Measurements from ENCODE around the gene RBM43. TPM values are rescaled to one million over a fixed set of nuclear protein-coding genes. Genes with fewer than 3 reads are reported as not detected.
A peak's percentile ranks its signal among the peaks of the same experiment; 100 is the strongest.

The RBM43 gene
- total and polyA plus RNA-seq, 10 donors, result 5.2 to 20.3 (median 8.6) TPM

DNA sequence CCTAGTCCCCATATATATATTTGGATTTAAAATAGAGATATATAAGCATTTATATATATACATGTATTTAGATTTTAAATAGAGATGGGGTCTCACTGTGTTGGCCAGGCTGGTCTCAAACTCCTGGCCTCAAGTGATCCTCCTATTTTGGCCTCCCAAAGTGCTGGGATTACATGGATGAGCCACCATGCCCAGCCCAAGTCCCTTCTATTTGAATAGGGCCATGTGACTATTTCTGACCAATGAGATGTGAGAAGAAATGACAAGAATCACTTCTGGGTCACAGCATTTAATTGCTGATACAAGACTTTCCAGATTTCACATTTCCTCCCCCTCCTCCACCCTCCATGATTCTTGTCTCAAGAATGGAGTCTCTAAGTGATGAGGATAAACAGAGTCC, 6.4 kb upstream of the RBM43 start:
- TF ChIP-seq POLR2AphosphoS5 (IDR thresholded peaks at IDR 0.05), result peak in 1 of 3 donors; percentile 4
- TF ChIP-seq, protein P1, sequence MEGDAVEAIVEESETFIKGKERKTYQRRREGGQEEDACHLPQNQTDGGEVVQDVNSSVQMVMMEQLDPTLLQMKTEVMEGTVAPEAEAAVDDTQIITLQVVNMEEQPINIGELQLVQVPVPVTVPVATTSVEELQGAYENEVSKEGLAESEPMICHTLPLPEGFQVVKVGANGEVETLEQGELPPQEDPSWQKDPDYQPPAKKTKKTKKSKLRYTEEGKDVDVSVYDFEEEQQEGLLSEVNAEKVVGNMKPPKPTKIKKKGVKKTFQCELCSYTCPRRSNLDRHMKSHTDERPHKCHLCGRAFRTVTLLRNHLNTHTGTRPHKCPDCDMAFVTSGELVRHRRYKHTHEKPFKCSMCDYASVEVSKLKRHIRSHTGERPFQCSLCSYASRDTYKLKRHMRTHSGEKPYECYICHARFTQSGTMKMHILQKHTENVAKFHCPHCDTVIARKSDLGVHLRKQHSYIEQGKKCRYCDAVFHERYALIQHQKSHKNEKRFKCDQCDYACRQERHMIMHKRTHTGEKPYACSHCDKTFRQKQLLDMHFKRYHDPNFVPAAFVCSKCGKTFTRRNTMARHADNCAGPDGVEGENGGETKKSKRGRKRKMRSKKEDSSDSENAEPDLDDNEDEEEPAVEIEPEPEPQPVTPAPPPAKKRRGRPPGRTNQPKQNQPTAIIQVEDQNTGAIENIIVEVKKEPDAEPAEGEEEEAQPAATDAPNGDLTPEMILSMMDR (IDR thresholded peaks at IDR 0.05 in 8 of 11, conservative IDR thresholded peaks at IDR 0.05 in 3 of 11), result no peak
- no peaks in the 10 kb centered on the region for H3K9me3 ChIP-seq
- intact Hi-C loops (cut with DNase I; ENCODE audit: low total_unique reads), result no loop called here
- H3K36me3 ChIP-seq, result peaks cover 0 to 47% (median 33%) of the 10 kb centered on the region in 6 donors
- no peaks in the 10 kb centered on the region for H3K27me3 ChIP-seq (replicated peaks in 1 of 7)
- DNase-seq, result no peak
- no peaks in the 10 kb centered on the region for H3K4me1 ChIP-seq
- H3K4me3 ChIP-seq, result no peak overlapping the region
- H3K27ac ChIP-seq, result no peak overlapping the region

GRCh38 chr2:151267537-151267936, 5.9 kb upstream of the RBM43 start:
- H3K27me3 ChIP-seq (replicated peaks in 1 of 7), result no peaks in the 10 kb centered on the region
- H3K27ac ChIP-seq, result no peak overlapping the region
- 98 to 99% (median 98%) methylated on average over 5 of the region's 5 CpGs for WGBS, 5 donors
- intact Hi-C loops (cut with DNase I; ENCODE audit: low total_unique reads), result no loop called here
- peaks cover 0 to 5% (median under 1%) of the 10 kb centered on the region in 6 donors for H3K4me1 ChIP-seq
- H3K9me3 ChIP-seq, result no peaks in the 10 kb centered on the region
- TF ChIP-seq POLR2AphosphoS5 (IDR thresholded peaks at IDR 0.05) (no peak), POLR2A (IDR thresholded peaks at IDR 0.05) (no peak)
- TF ChIP-seq, protein P1 (IDR thresholded peaks at IDR 0.05 in 8 of 11, conservative IDR thresholded peaks at IDR 0.05 in 3 of 11), result no peak
- no peak for DNase-seq
- no peak overlapping the region for H3K4me3 ChIP-seq
- peaks cover 0 to 42% (median 28%) of the 10 kb centered on the region in 6 donors for H3K36me3 ChIP-seq

- Histone ChIP-seq H3K36me3 (peaks cover 0 to 26% (median 15%) of the 10 kb centered on the region in 6 donors), H3K4me1 (peaks cover 0 to 15% (median 7%) of the 10 kb centered on the region in 6 donors), H3K27me3 (replicated peaks in 1 of 7) (no peaks in the 10 kb centered on the region), H3K9me3 (no peaks in the 10 kb centered on the region), H3K27ac (no peak overlapping the region), H3K4me3 (no peak overlapping the region)
- TF ChIP-seq, protein P1 (IDR thresholded peaks at IDR 0.05 in 8 of 11, conservative IDR thresholded peaks at IDR 0.05 in 3 of 11), result no peak
- no peak for TF ChIP-seq POLR2A (IDR thresholded peaks at IDR 0.05)
- intact Hi-C loops (cut with DNase I; ENCODE audit: low total_unique reads), result no loop called here
- DNase-seq, result no peak
These were observed 4.3 kb upstream of the RBM43 start for GRCh38 chr2:151265991-151266390.

DNA sequence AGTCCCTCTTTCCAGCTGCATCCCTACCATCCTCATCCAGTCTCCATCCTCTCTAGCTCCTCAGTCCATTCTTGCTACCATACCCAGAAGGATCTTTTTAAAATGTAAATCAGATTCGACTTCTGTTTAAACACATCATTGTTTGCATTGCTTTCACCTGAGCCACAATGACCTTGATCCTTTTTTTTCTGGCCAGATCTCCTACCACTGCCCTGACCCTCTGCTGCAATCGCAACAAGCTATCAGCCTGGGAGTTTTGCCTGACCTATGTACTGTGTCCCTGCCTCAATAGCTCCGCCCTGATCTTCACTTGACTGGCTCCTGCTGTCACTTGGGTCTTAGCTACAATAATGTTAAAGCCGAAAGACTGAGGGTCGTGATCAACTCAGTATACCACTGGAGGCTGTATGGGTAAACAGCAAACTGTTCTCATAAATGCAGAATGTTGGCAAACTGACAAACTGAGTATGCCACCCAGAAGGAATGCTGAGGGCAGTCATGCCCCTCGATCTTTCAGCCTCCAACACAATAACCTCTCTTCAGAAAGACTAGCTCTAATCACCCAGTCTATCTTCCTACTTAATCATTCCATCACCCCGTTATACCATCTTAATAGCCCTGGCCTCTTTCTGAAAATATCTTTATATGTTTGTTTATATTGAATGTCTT, 2.6 kb upstream of the RBM43 start:
- intact Hi-C loops (cut with DNase I; ENCODE audit: low total_unique reads), result no loop called here
- 82 to 91% (median 86%) methylated on average over 7 of the region's 7 CpGs for WGBS, 5 donors
- no peaks in the 10 kb centered on the region for H3K27me3 ChIP-seq (replicated peaks in 1 of 7)
- H3K9me3 ChIP-seq, result no peaks in the 10 kb centered on the region
- peaks cover 0 to 30% (median 17%) of the 10 kb centered on the region in 6 donors for H3K4me1 ChIP-seq
- H3K27ac ChIP-seq, result no peak overlapping the region
- no peak overlapping the region for H3K4me3 ChIP-seq
- TF ChIP-seq POLR2AphosphoS5 (IDR thresholded peaks at IDR 0.05) (no peak), POLR2A (IDR thresholded peaks at IDR 0.05) (no peak)
- TF ChIP-seq, protein P1 (IDR thresholded peaks at IDR 0.05 in 8 of 11, conservative IDR thresholded peaks at IDR 0.05 in 3 of 11), result no peak
- peaks cover 0 to 10% (median 0%) of the 10 kb centered on the region in 6 donors for H3K36me3 ChIP-seq
- DNase-seq, result no peak
